Psoas muscle (tissue), 8 donors: ENCODE results near the gene PTPRG. TPM values are rescaled to one million over a fixed set of nuclear protein-coding genes. Genes with fewer than 3 reads are reported as not detected.
A peak's percentile ranks its signal among the peaks of the same experiment; 100 is the strongest.

Experiments used
- ATAC-seq, 4 donors: fragments of 200-7000 bp; cut with Tn5 transposase; one replicate each; pipeline ENCODE4 v1.9.1; 2020; ENCODE audit warnings: moderate library complexity in 3 of 4, mild to moderate bottlenecking in 2 of 4
- DNase-seq, 2 donors: peaks; one replicate each; pipeline ENCODE4 v3.0.0-alpha.2; 2020
- H3K27ac ChIP-seq: fragments of 200-600 bp; one replicate; pipeline ENCODE4 v1.8.0; 2022
- H3K27me3 ChIP-seq, 3 donors: fragments of 200-600 bp in 1 of 3; one replicate each; pipeline versions ENCODE4 v1.6.1 to v1.8.0; 2013 to 2022; ENCODE audit warnings: low read length in 2 of 3, mild to moderate bottlenecking in 2 of 3, moderate library complexity in 1 of 3; ENCODE audit not compliant: insufficient read depth in 3 of 3
- H3K36me3 ChIP-seq, 2 donors: fragments of 200-600 bp in 1 of 2; one replicate each; pipeline versions ENCODE4 v1.6.1 to v1.8.0; 2013 to 2022; ENCODE audit warnings: low read depth in 1 of 2, mild to moderate bottlenecking in 1 of 2, moderate library complexity in 1 of 2; ENCODE audit not compliant: insufficient read depth in 1 of 2
- H3K4me1 ChIP-seq: fragments of 200-600 bp; one replicate; pipeline ENCODE4 v1.8.0; 2022
- H3K4me3 ChIP-seq: fragments of 200-600 bp; one replicate; pipeline ENCODE4 v1.8.0; 2022; ENCODE audit warnings: mild to moderate bottlenecking
- H3K9me3 ChIP-seq: fragments of 200-600 bp; one replicate; pipeline ENCODE4 v1.8.0; 2022
- WGBS, 3 donors: extraction: QIAGEN DNeasy Blood & Tissue Kit; methylation state at CpG; one replicate each; pipeline versions ENCODE4 v1.1.6 to v1.1.7; 2013; 5-methylcytosine and 5-hydroxymethylcytosine counted together
- intact Hi-C, 2 donors: fragments of 100-400 bp; cut with DNase I; formaldehyde crosslinking; loops; one replicate each; pipeline versions ENCODE4 v1.11.0 to v1.14.2; 2022
- polyA plus RNA-seq, 3 donors: library from polyadenylated mRNA; stranded (reverse); fragments of 200-250 nt; gene quantifications; one replicate each; pipeline ENCODE4 v1.2.3, GENCODE V29; 2013
- total RNA-seq, 4 donors: library from RNA; stranded (reverse); fragmentation: NEBNext Ultra II Directional in 2 of 4; extraction: Animal tissue kit (Norgen Biotek cat#: 25700) in 2 of 4; gene quantifications; one replicate each; pipeline versions ENCODE4 v1.2.1 to v1.2.4, GENCODE V29; 2021 to 2023
- TF ChIP-seq, protein P1 (sequence below): fragments of 200-600 bp; IDR thresholded peaks from one replicate; pipeline ENCODE4 v1.8.0; 2022; ENCODE audit warnings: antibody characterized with exemption
- donor health status: healthy with polysubstance abuse.
- donor health status: DM: no; HTN: no; CAD: no; lungs with moderate emphysema.
- donor health status: Bipolar disorder and iron deficiency.
- donor health status: healthy.
- donor health status: DM: yes; HTN: yes; CAD: no.
- donor health status: DM: no; HTN: no; CAD: no.
- donor health status: DM: no; HTN: no; CAD: no.
- donor health status: DM: yes; HTN: yes; CAD: no.

The PTPRG gene
- total and polyA plus RNA-seq, 7 donors: 4.5 to 29.5 (median 12.6) TPM

DNA sequence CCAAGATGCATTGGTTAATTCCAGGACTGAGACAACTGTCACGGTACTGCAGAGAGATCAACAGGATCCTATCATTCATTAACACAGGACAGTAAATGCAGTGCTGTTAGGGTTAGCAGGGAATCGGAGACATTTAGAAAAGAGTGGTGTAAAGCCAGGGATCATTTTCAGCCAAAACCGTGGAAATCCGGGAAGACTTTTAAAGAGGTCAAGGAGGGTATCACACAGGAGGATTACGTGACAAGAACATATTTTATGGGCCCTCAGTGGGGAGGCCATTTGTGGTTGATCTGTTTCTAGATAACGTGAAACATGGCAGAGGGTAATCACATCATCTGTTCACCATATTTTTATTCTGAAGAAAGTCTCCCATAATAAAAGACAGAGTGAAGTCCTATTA lies 216.1 kb downstream of the PTPRG start:
- Histone ChIP-seq H3K36me3 (no peaks in the 10 kb centered on the region), H3K27ac (no peak overlapping the region), H3K4me1 (peaks cover 32% of the 10 kb centered on the region), H3K27me3 (no peaks in the 10 kb centered on the region), H3K9me3 (no peaks in the 10 kb centered on the region), H3K4me3 (no peak overlapping the region)
- 45 to 69% (median 47%) methylated on average over 6 of the region's 6 CpGs for WGBS, 3 donors
- ATAC-seq: no peak
- intact Hi-C loops: no loop called here
- no peak for DNase-seq
- TF ChIP-seq, protein P1, sequence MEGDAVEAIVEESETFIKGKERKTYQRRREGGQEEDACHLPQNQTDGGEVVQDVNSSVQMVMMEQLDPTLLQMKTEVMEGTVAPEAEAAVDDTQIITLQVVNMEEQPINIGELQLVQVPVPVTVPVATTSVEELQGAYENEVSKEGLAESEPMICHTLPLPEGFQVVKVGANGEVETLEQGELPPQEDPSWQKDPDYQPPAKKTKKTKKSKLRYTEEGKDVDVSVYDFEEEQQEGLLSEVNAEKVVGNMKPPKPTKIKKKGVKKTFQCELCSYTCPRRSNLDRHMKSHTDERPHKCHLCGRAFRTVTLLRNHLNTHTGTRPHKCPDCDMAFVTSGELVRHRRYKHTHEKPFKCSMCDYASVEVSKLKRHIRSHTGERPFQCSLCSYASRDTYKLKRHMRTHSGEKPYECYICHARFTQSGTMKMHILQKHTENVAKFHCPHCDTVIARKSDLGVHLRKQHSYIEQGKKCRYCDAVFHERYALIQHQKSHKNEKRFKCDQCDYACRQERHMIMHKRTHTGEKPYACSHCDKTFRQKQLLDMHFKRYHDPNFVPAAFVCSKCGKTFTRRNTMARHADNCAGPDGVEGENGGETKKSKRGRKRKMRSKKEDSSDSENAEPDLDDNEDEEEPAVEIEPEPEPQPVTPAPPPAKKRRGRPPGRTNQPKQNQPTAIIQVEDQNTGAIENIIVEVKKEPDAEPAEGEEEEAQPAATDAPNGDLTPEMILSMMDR: no peak

DNA sequence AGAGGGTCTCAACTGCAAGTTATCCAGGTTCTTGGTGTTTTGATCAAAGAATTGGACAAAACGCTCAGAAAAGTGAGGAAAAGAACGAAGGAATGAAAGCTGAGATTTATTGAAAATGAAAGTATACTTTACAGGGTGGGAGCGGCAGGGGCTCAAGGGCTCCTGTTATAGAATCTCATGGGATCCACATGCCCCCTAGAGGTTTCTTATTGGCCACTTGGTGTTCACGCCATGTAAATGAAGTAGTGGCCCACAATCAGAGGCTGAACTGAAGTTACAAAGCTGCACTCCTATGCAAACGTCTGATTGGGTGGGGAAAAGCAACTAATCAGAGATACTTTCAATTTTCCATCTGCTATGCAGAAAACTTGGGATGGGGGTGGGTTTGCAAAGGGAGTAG lies 216.7 kb downstream of the PTPRG start:
- H3K4me1 ChIP-seq: peaks cover 28% of the 10 kb centered on the region
- DNase-seq: no peak

DNA sequence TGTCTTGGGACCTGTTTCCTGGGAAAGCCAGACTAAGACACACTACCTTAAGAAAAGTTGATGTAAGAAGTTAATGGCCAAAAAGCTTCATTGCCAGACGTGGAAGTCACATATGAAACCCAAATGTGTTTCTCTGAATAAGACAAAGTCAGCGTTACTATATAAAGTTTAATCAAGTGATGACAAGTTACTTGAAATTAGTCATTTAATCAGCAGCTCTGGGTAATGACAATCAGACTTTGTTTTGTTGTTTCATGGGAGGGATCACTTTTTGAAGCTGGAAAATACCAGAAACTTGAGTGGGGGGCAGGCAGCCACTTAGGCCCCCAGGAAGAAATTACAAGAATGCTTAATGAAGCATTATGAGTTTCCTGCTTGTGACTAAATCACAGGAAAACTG lies 218.6 kb downstream of the PTPRG start:
- Histone ChIP-seq H3K27ac (no peak overlapping the region), H3K4me1 (peaks cover 14% of the 10 kb centered on the region), H3K4me3 (no peak overlapping the region), H3K9me3 (no peaks in the 10 kb centered on the region), H3K36me3 (no peaks in the 10 kb centered on the region), H3K27me3 (no peaks in the 10 kb centered on the region)
- TF ChIP-seq, protein P1: no peak
- no peak for DNase-seq
- WGBS, 3 donors: 60 to 79% (median 67%) methylated on average over 2 of the region's 2 CpGs
- no peak for ATAC-seq
- intact Hi-C loops: no loop called here

More for the DNA sequence above, 216.7 kb downstream of the PTPRG start:
- Histone ChIP-seq H3K27me3 (no peaks in the 10 kb centered on the region), H3K9me3 (no peaks in the 10 kb centered on the region), H3K27ac (no peak overlapping the region), H3K36me3 (no peaks in the 10 kb centered on the region), H3K4me3 (no peak overlapping the region)
- intact Hi-C loops: no loop called here
- TF ChIP-seq, protein P1: no peak
- no peak for ATAC-seq
- WGBS, 3 donors: 90 to 94% (median 91%) methylated on average over 5 of the region's 5 CpGs

DNA sequence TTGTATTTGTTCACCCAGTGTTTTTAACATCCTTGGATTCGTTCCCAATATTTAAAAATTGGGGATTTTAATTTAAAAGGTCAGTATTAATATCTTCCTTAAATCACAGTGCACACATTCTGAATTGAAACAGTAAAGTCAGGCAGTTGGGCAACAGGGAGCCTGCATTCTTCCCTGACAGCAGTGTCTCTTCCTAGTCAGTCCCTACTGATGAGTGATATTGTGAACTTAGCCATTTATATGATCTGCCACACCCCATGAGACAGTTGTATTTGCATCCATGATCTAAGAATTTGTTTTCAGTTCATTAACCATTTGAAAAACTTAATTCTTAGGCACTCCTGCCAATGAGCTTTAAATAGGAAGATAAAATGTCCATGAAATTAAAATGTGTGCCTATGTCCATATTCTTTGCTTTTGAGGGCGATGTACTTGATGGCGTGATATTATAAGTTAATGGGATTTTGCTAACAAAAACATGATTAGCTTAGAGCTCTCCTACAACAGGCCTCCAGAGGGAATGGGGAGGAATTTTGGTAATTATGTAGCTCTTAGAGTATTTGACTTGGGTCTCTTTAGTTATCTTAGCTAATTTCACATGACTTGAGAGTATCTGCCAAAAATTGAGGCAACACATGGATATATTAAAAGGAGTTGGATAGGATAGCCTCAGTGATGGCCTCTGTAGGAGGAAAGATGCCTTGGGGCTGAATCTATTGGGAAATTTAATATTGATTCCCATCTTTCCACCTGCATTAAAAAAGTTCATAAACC lies 219.3 kb downstream of the PTPRG start:
- Histone ChIP-seq H3K27ac (no peak overlapping the region), H3K9me3 (no peaks in the 10 kb centered on the region), H3K36me3 (no peaks in the 10 kb centered on the region), H3K4me1 (peaks cover 9% of the 10 kb centered on the region), H3K27me3 (no peaks in the 10 kb centered on the region), H3K4me3 (no peak overlapping the region)
- intact Hi-C loops: no loop called here
- TF ChIP-seq, protein P1: no peak
- no peak for DNase-seq
- 81 to 90% (median 90%) methylated on average over 3 of the region's 3 CpGs for WGBS, 3 donors
- peak in 2 of 4 donors; percentile 43 to 46 for ATAC-seq
